Transverse colon (tissue), 3 donors: ENCODE results near the gene ZNF208.
"Not testable (repeated sequence)": the region's sequence is repeated elsewhere in the genome, so short reads cannot be mapped to it uniquely, and the experiment has no call there.

Source experiments
- POLR2A ChIP-seq: fragments of 450-650 bp; IDR thresholded peaks from one replicate; pipeline ENCODE4 v1.6.1; 2016; ENCODE audit warnings: antibody characterized with exemption, mild to moderate bottlenecking, moderate library complexity
- TF ChIP-seq, protein P1 (sequence below), 5 experiments: fragments of 200-600 bp in 3 of 5; fragments of 450-650 bp in 2 of 5; sonication (generic) in 3 of 5; IDR thresholded peaks; 1 replicate in 2 of 5; 2 replicates in 3 of 5; pipeline ENCODE4 v1.5.1; 2016 to 2017; ENCODE audit warnings: antibody characterized with exemption in 5 of 5, inconsistent platforms in 3 of 5, mild to moderate bottlenecking in 2 of 5, moderate library complexity in 1 of 5

DNA sequence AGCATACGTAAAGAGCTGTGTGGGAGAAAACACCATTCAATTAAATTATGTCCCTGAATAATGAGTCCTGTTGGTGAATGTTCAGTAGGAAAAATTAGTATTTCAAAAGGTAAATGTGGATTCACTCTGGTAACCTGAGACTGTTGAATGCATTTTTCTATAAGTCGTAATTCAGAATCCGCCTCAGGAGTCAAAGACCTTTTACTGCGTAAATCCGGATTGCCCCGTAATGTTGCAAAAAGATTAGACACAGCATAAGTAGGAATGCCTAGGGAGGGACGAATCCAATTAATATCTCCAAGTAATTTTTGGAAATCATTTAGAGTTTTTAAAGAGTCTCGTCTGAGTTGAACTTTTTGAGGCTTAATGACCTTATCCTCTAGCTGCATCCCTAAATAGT lies 126.0 kb downstream of the ZNF208 start:
- TF ChIP-seq POLR2A: not testable (repeated sequence)
- TF ChIP-seq, protein P1, sequence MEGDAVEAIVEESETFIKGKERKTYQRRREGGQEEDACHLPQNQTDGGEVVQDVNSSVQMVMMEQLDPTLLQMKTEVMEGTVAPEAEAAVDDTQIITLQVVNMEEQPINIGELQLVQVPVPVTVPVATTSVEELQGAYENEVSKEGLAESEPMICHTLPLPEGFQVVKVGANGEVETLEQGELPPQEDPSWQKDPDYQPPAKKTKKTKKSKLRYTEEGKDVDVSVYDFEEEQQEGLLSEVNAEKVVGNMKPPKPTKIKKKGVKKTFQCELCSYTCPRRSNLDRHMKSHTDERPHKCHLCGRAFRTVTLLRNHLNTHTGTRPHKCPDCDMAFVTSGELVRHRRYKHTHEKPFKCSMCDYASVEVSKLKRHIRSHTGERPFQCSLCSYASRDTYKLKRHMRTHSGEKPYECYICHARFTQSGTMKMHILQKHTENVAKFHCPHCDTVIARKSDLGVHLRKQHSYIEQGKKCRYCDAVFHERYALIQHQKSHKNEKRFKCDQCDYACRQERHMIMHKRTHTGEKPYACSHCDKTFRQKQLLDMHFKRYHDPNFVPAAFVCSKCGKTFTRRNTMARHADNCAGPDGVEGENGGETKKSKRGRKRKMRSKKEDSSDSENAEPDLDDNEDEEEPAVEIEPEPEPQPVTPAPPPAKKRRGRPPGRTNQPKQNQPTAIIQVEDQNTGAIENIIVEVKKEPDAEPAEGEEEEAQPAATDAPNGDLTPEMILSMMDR (IDR thresholded peaks at IDR 0.05): not testable (repeated sequence)
